Fibroblast of pulmonary artery (primary cell): ENCODE measurements around the gene SGF29.
"Not testable (repeated sequence)": the region's sequence is repeated elsewhere in the genome, so short reads cannot be mapped to it uniquely, and the experiment has no call there.

Experiments used
- DNase-seq: peaks from one replicate; pipeline ENCODE4 v3.0.0-alpha.2; 2010; ENCODE audit warnings: low read depth
- H3K4me3 ChIP-seq: replicated peaks from 2 replicates; pipeline ENCODE4 v1.5.1; 2011; ENCODE audit warnings: low read depth, mild to moderate bottlenecking, control low read depth, low read length, moderate library complexity
- CTCF ChIP-seq: IDR thresholded peaks from 2 replicates; pipeline ENCODE4 v1.5.1; 2011; ENCODE audit warnings: mild to moderate bottlenecking, control low read depth, low read length, inconsistent platforms; ENCODE audit errors: missing control alignments

The SGF29 gene

GRCh38 chr16:28617874-28618273 is 64.2 kb downstream of the SGF29 start:
- peak; percentile 35 for DNase-seq
- no peak overlapping the region for H3K4me3 ChIP-seq
- TF ChIP-seq CTCF = no peak

DNA sequence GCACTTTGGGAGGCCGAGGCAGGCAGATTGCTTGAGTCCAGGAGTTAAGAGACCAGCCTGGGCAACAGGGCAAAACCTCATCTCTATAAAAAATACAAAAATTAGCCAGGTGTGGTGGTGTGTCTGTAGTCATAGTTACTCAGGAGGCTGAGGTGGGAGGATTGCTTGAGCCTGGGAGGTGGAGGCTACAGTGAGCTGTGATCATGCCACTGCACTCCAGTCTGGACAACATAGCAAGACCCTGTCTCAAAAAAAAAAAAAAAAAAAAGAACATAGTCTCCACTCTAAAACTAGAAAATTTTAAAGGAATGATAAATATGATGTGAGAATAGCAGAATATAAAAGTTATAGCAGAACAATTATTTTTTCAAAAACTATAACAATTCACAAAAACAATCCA is 66.6 kb downstream of the SGF29 start:
- not testable (repeated sequence) for DNase-seq, H3K4me3 ChIP-seq

DNA sequence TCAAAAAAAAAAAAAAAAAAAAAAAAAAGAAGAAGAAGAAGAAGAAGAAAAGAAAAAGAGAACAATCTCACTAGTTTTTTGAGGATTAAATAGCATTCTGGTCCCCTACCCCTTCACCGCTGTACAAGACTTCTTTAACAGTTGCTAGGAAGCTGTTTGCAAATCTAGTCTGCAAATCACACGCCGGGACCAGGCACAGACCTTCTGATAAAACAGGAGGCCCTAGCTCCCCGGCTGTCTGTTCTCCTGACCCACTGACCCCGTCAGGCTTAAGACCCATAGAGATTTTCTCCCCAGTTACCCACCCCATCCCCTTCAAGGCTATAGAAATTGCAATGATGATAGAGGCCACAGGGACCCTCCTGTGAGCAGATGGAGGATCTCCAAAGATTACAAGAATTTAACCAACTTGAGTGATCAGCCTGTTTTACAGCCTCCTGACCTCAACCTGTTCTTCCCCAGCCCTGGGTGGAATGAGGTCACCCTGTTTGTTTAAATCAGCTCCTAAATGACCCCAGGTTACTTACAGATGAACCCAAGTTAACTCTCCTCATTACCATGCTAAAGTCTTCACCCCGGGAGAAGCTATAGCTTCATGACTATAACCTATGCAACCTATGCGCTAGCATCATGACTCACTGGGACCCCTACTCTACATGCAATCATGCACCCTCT is 67.9 kb downstream of the SGF29 start:
- no peak for DNase-seq
- no peak for TF ChIP-seq CTCF
- H3K4me3 ChIP-seq = no peak overlapping the region

DNA sequence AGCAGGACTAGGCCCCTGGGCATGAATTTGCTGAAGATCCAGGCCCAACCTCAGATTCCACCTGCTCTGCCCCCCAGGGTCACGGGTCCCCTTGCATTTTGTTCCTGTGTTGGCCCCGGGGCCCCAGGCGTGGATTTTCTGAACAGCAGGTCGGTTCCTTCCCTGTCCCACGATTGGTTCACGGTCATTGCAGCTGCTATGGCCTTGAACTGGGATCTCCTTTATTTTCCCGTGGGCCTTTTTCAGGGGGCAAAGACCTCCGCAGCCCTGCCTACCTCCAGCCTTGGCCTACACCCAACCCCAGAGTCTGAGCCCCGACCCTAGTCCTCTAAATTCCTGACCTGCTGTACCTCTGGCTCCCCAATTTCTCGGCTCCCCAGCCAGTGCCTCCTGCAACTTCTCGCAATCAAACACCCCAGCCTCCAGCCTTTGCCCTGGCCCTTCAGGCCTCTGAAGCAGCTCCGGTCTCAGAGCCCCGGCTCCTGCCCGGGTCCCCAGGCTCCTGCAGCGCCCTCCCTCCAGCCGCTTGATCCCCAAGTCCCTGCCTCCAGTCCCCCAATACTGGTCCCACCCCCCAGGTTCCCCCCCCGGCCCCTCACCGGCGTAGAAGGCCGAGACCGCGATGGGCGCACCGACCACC is 68.9 kb downstream of the SGF29 start:
- H3K4me3 ChIP-seq, DNase-seq: not testable (repeated sequence)

DNA sequence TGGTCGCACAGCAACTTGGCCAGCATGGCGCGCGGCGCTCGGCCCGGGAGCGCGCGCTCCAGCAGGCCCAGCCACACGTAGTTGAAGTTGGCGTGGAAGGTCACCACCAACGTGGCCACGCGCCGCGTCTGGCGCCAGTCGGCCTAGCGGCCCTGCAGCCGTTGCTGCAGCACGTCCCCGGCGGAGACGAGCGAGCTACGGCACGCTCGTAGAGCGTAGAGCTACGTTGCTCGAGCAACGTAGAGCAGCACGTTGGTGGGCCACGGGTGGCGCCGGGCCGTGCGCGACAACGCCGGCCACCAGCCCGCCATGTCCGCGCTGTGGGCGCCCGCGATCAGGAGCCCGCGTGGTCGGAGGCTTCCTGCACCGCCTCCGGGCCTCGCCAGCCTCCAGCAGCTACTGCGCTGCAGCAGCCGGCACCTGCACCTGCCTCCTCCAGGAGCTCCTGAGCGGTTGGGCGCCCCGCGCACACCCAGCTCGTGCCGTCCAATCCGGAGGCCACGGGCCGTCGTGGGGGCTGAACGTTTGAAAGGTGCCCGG is 69.5 kb downstream of the SGF29 start:
- no peak overlapping the region for H3K4me3 ChIP-seq
- no peak for DNase-seq
- no peak for TF ChIP-seq CTCF

- not testable (repeated sequence) for H3K4me3 ChIP-seq, DNase-seq
These were observed 77.2 kb downstream of the SGF29 start for GRCh38 chr16:28630905-28631304.

- not testable (repeated sequence) for H3K4me3 ChIP-seq
- DNase-seq = peak; percentile 79
These were observed 82.5 kb downstream of the SGF29 start for GRCh38 chr16:28636093-28636823.

GRCh38 chr16:28637765-28638164 is 84.0 kb downstream of the SGF29 start, which contains the start of gene NPIPB8:
NPIPB8 (plus strand) TSS chr16:28638065; CDS start chr16:28638361, 296 bp downstream.
- H3K4me3 ChIP-seq, DNase-seq: not testable (repeated sequence)

- not testable (repeated sequence) for DNase-seq
These were observed 84.6 kb downstream of the SGF29 start for GRCh38 chr16:28638359-28638758.

GRCh38 chr16:28639959-28640358 is 86.2 kb downstream of the SGF29 start:
- DNase-seq, H3K4me3 ChIP-seq: not testable (repeated sequence)

More at GRCh38 chr16:28638359-28638758, 84.6 kb downstream of the SGF29 start:
- H3K4me3 ChIP-seq = not testable (repeated sequence)
